Gastroesophageal sphincter (tissue), 3 donors: ENCODE results near the gene GRIA4.

ENCODE experiments used
- EP300 ChIP-seq: sonication (generic); formaldehyde crosslinking; IDR thresholded peaks from one replicate; pipeline ENCODE4 v1.6.1; 2017; ENCODE audit warnings: antibody characterized with exemption, mild to moderate bottlenecking
- POLR2A ChIP-seq, 2 donors: fragments of 450-650 bp; IDR thresholded peaks; one replicate each; pipeline ENCODE4 v1.6.1; 2017; ENCODE audit warnings: antibody characterized with exemption in 2 of 2, mild to moderate bottlenecking in 2 of 2, moderate library complexity in 1 of 2
- TF ChIP-seq, protein P1 (sequence below), 4 experiments: fragments of 200-600 bp in 2 of 4; fragments of 450-650 bp in 2 of 4; sonication (generic) in 1 of 4; IDR thresholded peaks; one replicate each; pipeline ENCODE4 v1.5.1; 2017 to 2019; ENCODE audit warnings: antibody characterized with exemption in 4 of 4, mild to moderate bottlenecking in 2 of 4, moderate library complexity in 2 of 4

DNA sequence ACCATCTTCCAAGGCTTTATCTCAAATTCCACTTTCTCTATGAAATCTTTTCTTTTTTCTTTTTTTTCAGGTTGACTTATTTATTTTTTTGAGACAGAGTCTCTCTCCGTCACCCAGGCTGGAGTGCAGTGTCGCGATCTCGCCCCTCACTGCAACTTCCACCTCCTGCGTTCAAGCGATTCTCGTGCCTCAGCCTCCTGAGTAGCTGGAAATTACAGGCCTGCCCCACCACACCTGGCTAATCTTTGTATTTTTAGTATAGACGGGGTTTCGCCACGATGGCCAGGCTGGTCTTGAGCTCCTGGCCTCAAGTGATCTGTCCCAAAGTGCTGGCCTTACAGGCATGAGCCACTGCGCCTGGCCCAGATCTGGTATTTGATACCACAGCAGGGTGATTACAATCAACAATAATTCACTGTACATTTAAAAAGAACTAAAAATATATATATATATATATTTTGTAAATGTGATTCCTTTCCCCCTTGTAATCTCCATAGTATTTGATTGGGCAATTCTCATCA is 290.7 kb downstream of the GRIA4 start:
- TF ChIP-seq, protein P1, sequence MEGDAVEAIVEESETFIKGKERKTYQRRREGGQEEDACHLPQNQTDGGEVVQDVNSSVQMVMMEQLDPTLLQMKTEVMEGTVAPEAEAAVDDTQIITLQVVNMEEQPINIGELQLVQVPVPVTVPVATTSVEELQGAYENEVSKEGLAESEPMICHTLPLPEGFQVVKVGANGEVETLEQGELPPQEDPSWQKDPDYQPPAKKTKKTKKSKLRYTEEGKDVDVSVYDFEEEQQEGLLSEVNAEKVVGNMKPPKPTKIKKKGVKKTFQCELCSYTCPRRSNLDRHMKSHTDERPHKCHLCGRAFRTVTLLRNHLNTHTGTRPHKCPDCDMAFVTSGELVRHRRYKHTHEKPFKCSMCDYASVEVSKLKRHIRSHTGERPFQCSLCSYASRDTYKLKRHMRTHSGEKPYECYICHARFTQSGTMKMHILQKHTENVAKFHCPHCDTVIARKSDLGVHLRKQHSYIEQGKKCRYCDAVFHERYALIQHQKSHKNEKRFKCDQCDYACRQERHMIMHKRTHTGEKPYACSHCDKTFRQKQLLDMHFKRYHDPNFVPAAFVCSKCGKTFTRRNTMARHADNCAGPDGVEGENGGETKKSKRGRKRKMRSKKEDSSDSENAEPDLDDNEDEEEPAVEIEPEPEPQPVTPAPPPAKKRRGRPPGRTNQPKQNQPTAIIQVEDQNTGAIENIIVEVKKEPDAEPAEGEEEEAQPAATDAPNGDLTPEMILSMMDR (IDR thresholded peaks at IDR 0.05) = no peak
- TF ChIP-seq POLR2A (IDR thresholded peaks at IDR 0.05) = no peak
- TF ChIP-seq EP300 = no peak
